Fibroblast of the aortic adventitia (primary cell): ENCODE results near the gene PKNOX2. TPM values are rescaled to one million over a fixed set of nuclear protein-coding genes. Genes with fewer than 3 reads are reported as not detected.

Experiments
- DNase-seq: peaks from one replicate; pipeline ENCODE4 v3.0.0-alpha.2; 2010; ENCODE audit warnings: low read depth
- H3K4me3 ChIP-seq: 2 replicates; pipeline ENCODE4 v1.5.1; 2011; ENCODE audit warnings: low read depth, mild to moderate bottlenecking, control low read depth, low read length, moderate library complexity
- CTCF ChIP-seq: IDR thresholded peaks from 2 replicates; pipeline ENCODE4 v1.5.1; 2011; ENCODE audit warnings: mild to moderate bottlenecking, low read length, control low read depth, inconsistent platforms; ENCODE audit not compliant: insufficient read depth
- total RNA-seq: library from RNA; depleted of rRNA; stranded (reverse); fragments of >200 nt; gene quantifications from 2 replicates; pipeline ENCODE4 v1.2.3, GENCODE V29; 2012; ENCODE audit warnings: low replicate concordance

Gene PKNOX2
- total RNA-seq, 1 donor: 2.0 TPM

GRCh38 chr11:125188021-125188420 is 23.5 kb downstream of the PKNOX2 start:
- DNase-seq: no peak
- TF ChIP-seq CTCF: no peak
- no peak overlapping the region for H3K4me3 ChIP-seq

- no peak for TF ChIP-seq CTCF
- no peak for DNase-seq
- no peak overlapping the region for H3K4me3 ChIP-seq
These were observed 26.0 kb downstream of the PKNOX2 start for GRCh38 chr11:125190566-125190965.

- no peak overlapping the region for H3K4me3 ChIP-seq
- peak; percentile 37 for DNase-seq
- TF ChIP-seq CTCF: no peak
These were observed 27.6 kb downstream of the PKNOX2 start for GRCh38 chr11:125192183-125192582.

GRCh38 chr11:125192717-125193415 is 28.3 kb downstream of the PKNOX2 start:
- DNase-seq: no peak
- TF ChIP-seq CTCF: no peak
- no peak overlapping the region for H3K4me3 ChIP-seq

GRCh38 chr11:125193416-125193726 is 28.8 kb downstream of the PKNOX2 start:
- no peak for TF ChIP-seq CTCF
- DNase-seq: no peak
- no peak overlapping the region for H3K4me3 ChIP-seq

GRCh38 chr11:125193841-125194240 is 29.3 kb downstream of the PKNOX2 start:
- DNase-seq: no peak
- H3K4me3 ChIP-seq: no peak overlapping the region
- no peak for TF ChIP-seq CTCF

- DNase-seq: no peak
These were observed 35.4 kb downstream of the PKNOX2 start for GRCh38 chr11:125199915-125200314.

More at GRCh38 chr11:125199915-125200314, 35.4 kb downstream of the PKNOX2 start:
- H3K4me3 ChIP-seq: no peak overlapping the region
- no peak for TF ChIP-seq CTCF
